Activated CD4-positive, alpha-beta memory T cell treated with anti-CD3 and anti-CD28 coated beads for 36 hours (primary cell): ENCODE measurements around the gene ZNF496. TPM values are rescaled to one million over a fixed set of nuclear protein-coding genes. Genes with fewer than 3 reads are reported as not detected.
"Not testable (repeated sequence)": the region's sequence is repeated elsewhere in the genome, so short reads cannot be mapped to it uniquely, and the experiment has no call there.

ENCODE experiments used
- CTCF ChIA-PET: fragments of 350-600 bp; sonication (Branson Sonifier 250); formaldehyde crosslinking; loops from one replicate; lab custom pipeline; 2021; ENCODE audit warnings: antibody characterized with exemption, inconsistent platforms; lab: Charles Lee
- POLR2A ChIA-PET: fragments of 350-600 bp; sonication (Branson Sonifier 250); formaldehyde crosslinking; loops from one replicate; lab custom pipeline; 2021; ENCODE audit warnings: antibody characterized with exemption; lab: Charles Lee
- DNase-seq: peaks from one replicate; pipeline ENCODE4 v3.0.0-alpha.2; 2020
- H3K27ac Mint-ChIP-seq: one replicate; pipeline ENCODE4 v1.8.0; 2021; ENCODE audit warnings: mixed read lengths
- H3K27me3 Mint-ChIP-seq: one replicate; pipeline ENCODE4 v1.8.0; 2021; ENCODE audit warnings: mixed read lengths
- H3K36me3 Mint-ChIP-seq: one replicate; pipeline ENCODE4 v1.8.0; 2021; ENCODE audit warnings: mixed read lengths
- H3K4me1 Mint-ChIP-seq: one replicate; pipeline ENCODE4 v1.8.0; 2021; ENCODE audit warnings: low read depth, mixed read lengths
- H3K4me3 Mint-ChIP-seq: one replicate; pipeline ENCODE4 v1.8.0; 2021; ENCODE audit warnings: mild to moderate bottlenecking, mixed read lengths
- H3K9me3 Mint-ChIP-seq: one replicate; pipeline ENCODE4 v1.8.0; 2021; ENCODE audit warnings: mixed read lengths
- intact Hi-C: fragments of 100-400 bp; cut with micrococcal nuclease; formaldehyde crosslinking; loops from one replicate; pipeline ENCODE4 v1.15.1; 2023
- total RNA-seq, 2 experiments: library from RNA; stranded (reverse); gene quantifications; one replicate each; pipeline ENCODE4 v1.2.3, GENCODE V29; 2021

Gene ZNF496
- total RNA-seq, 2 experiments from 2014 or later, result 10.6 to 12.0 TPM

- intact Hi-C loops, result no loop called here
- peaks cover 10% of the 10 kb centered on the region for H3K36me3 Mint-ChIP-seq
- H3K4me3 Mint-ChIP-seq, result no peak overlapping the region
- no peak overlapping the region for H3K27ac Mint-ChIP-seq
- POLR2A ChIA-PET, result no interaction called here
- CTCF ChIA-PET, result no interaction called here
- no peak for DNase-seq
- peaks cover 3% of the 10 kb centered on the region for H3K4me1 Mint-ChIP-seq
- H3K9me3 Mint-ChIP-seq, result no peaks in the 10 kb centered on the region
- no peaks in the 10 kb centered on the region for H3K27me3 Mint-ChIP-seq
Measured at GRCh38 chr1:247297263-247298123, 34.2 kb downstream of the ZNF496 start.

DNA sequence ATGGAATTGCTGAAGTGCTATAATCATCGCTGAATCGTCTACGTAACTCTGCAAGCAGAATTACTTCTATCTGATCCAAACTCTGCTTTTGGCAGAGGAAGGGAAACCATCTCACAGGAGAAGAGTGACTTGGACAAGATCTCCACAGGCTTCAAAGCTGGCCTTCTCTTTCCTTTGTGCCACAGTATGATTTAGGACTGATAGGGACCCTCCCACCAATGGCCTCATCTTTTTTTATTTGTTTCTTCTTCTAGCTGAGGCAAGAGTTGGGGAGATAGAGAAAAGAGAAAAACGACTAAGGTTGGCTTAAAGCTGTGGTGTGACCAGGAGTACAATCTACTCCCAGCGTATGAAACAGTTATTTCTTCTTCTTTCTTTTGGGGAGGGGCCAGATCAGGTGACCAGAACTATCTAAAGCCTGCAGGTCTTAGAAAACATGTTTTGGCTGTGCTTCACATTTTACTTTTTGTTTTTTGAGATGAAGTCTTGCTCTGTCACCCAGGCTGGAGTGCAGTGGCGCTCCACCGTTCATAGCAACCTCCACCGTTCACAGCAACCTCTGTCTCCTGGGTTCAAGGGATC lies 35.0 kb downstream of the ZNF496 start:
- Mint-ChIP-seq H3K4me1 (peaks cover 3% of the 10 kb centered on the region), H3K27me3 (no peaks in the 10 kb centered on the region), H3K27ac (no peak overlapping the region), H3K4me3 (no peak overlapping the region), H3K36me3 (peaks cover 6% of the 10 kb centered on the region), H3K9me3 (no peaks in the 10 kb centered on the region)
- intact Hi-C loops, result no loop called here
- no peak for DNase-seq
- ChIA-PET CTCF (no interaction called here), POLR2A (no interaction called here)

- CTCF ChIA-PET, result no interaction called here
- Mint-ChIP-seq H3K36me3 (peaks cover 2% of the 10 kb centered on the region), H3K4me3 (no peak overlapping the region), H3K27ac (no peak overlapping the region), H3K4me1 (peaks cover 3% of the 10 kb centered on the region), H3K9me3 (no peaks in the 10 kb centered on the region), H3K27me3 (no peaks in the 10 kb centered on the region)
- intact Hi-C loops, result no loop called here
- no peak for DNase-seq
- POLR2A ChIA-PET, result no interaction called here
Measured at GRCh38 chr1:247295746-247296145, 35.9 kb downstream of the ZNF496 start.

- peaks cover 3% of the 10 kb centered on the region for H3K4me1 Mint-ChIP-seq
Measured at GRCh38 chr1:247295274-247295684, 36.4 kb downstream of the ZNF496 start.

GRCh38 chr1:247294282-247294681 lies 37.4 kb downstream of the ZNF496 start:
- CTCF ChIA-PET, result no interaction called here
- Mint-ChIP-seq H3K4me3 (no peak overlapping the region), H3K27ac (no peak overlapping the region), H3K36me3 (peaks cover 2% of the 10 kb centered on the region), H3K4me1 (peaks cover 3% of the 10 kb centered on the region), H3K27me3 (no peaks in the 10 kb centered on the region), H3K9me3 (no peaks in the 10 kb centered on the region)
- no peak for DNase-seq
- POLR2A ChIA-PET, result no interaction called here
- intact Hi-C loops, result no loop called here

More at GRCh38 chr1:247295274-247295684, 36.4 kb downstream of the ZNF496 start:
- Mint-ChIP-seq H3K27me3 (no peaks in the 10 kb centered on the region), H3K9me3 (no peaks in the 10 kb centered on the region), H3K36me3 (peaks cover 2% of the 10 kb centered on the region), H3K4me3 (no peak overlapping the region), H3K27ac (no peak overlapping the region)
- CTCF ChIA-PET, result no interaction called here
- intact Hi-C loops, result no loop called here
- DNase-seq, result no peak
- POLR2A ChIA-PET, result no interaction called here

DNA sequence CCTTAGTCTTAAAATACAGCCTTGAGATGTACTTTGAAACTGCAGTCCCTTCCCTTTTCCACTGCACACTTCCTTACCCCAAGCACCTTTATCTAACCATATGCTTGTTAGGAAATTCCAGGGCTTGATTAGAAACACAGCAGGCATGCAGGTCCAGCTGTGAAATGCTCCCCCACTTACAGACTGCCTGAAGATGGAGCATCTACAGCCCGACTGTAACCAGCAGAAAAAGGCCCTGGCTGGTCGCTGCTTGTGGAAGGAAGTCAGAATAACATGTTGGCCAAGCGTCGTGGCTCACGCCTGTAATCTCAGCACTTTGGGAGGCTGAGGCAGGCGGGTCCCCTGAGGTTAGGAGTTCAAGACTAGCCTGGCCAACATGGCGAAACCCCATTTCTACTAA lies 38.6 kb downstream of the ZNF496 start:
- Mint-ChIP-seq H3K9me3 (peaks cover 2% of the 10 kb centered on the region), H3K36me3 (no peaks in the 10 kb centered on the region), H3K4me1 (peaks cover 3% of the 10 kb centered on the region), H3K27me3 (no peaks in the 10 kb centered on the region), H3K4me3 (no peak overlapping the region), H3K27ac (no peak overlapping the region)
- intact Hi-C loops, result no loop called here
- DNase-seq, result no peak
- ChIA-PET POLR2A (no interaction called here), CTCF (no interaction called here)

- H3K9me3 Mint-ChIP-seq, result peaks cover 8% of the 10 kb centered on the region
- no peak for DNase-seq
- H3K4me3 Mint-ChIP-seq, result no peak overlapping the region
- no peaks in the 10 kb centered on the region for H3K4me1 Mint-ChIP-seq
- H3K27me3 Mint-ChIP-seq, result no peaks in the 10 kb centered on the region
- intact Hi-C loops, result no loop called here
- ChIA-PET CTCF (interaction anchor here (0.6 kb wide), 1 partner anchor 292 kb away, joined by 3 read pairs; no protein-coding TSS in a partner anchor), POLR2A (no interaction called here)
- no peak overlapping the region for H3K27ac Mint-ChIP-seq
- H3K36me3 Mint-ChIP-seq, result no peaks in the 10 kb centered on the region
Measured at GRCh38 chr1:247291833-247292561, 39.7 kb downstream of the ZNF496 start.

GRCh38 chr1:247291161-247291560 lies 40.5 kb downstream of the ZNF496 start:
- H3K27ac Mint-ChIP-seq, result no peak overlapping the region

GRCh38 chr1:247290576-247290975 lies 41.1 kb downstream of the ZNF496 start:
- POLR2A ChIA-PET, result no interaction called here
- CTCF ChIA-PET, result no interaction called here
- H3K27ac Mint-ChIP-seq, result no peak overlapping the region
- H3K9me3 Mint-ChIP-seq, result peaks cover 18% of the 10 kb centered on the region
- no peak for DNase-seq
- H3K4me3 Mint-ChIP-seq, result no peak overlapping the region
- intact Hi-C loops, result no loop called here
- H3K36me3 Mint-ChIP-seq, result no peaks in the 10 kb centered on the region
- H3K4me1 Mint-ChIP-seq, result no peaks in the 10 kb centered on the region
- H3K27me3 Mint-ChIP-seq, result no peaks in the 10 kb centered on the region

More at GRCh38 chr1:247291161-247291560, 40.5 kb downstream of the ZNF496 start:
- DNase-seq, result no peak
- H3K27me3 Mint-ChIP-seq, result no peaks in the 10 kb centered on the region
- intact Hi-C loops, result no loop called here
- H3K36me3 Mint-ChIP-seq, result no peaks in the 10 kb centered on the region
- POLR2A ChIA-PET, result no interaction called here
- H3K4me3 Mint-ChIP-seq, result no peak overlapping the region
- H3K9me3 Mint-ChIP-seq, result peaks cover 13% of the 10 kb centered on the region
- CTCF ChIA-PET, result no interaction called here
- H3K4me1 Mint-ChIP-seq, result no peaks in the 10 kb centered on the region

DNA sequence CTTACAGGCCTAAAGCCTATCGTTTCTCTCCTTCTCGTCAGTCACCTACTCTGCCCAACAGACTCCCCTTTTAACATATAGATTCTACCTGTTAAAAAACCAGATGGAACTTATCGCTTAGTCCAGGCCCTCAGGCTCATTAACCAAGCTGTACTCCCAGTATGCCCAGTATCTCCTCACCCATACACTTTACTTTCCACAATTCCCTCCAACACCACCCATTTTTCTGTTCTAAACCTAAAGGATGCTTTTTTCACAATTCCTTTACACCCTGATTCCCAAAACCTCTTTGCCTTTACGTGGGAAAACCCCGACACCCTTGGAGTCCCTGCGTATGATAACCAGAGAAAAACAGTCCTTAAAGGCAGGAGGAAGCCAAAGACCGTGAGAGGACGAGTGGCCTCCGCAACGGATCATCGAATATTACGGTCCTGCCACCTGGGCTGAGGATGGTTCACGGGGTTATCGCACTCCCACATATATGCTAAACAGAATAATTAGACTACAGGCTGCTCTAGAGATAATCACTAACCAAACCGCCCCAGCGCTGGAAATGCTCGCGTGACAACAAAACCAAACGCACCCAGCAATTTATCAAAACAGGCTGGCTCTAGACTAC lies 42.3 kb downstream of the ZNF496 start:
- POLR2A ChIA-PET, intact Hi-C loops, CTCF ChIA-PET, H3K36me3 Mint-ChIP-seq, H3K27me3 Mint-ChIP-seq, H3K4me1 Mint-ChIP-seq, H3K4me3 Mint-ChIP-seq, DNase-seq, H3K27ac Mint-ChIP-seq: not testable (repeated sequence)
- H3K9me3 Mint-ChIP-seq, result peaks cover 18% of the 10 kb centered on the region

GRCh38 chr1:247288341-247288740 lies 43.3 kb downstream of the ZNF496 start:
- intact Hi-C loops, result no loop called here
- peaks cover 18% of the 10 kb centered on the region for H3K9me3 Mint-ChIP-seq
- CTCF ChIA-PET, result no interaction called here
- no peak overlapping the region for H3K27ac Mint-ChIP-seq
- no peak for DNase-seq
- H3K4me1 Mint-ChIP-seq, result no peaks in the 10 kb centered on the region
- POLR2A ChIA-PET, result no interaction called here
- H3K4me3 Mint-ChIP-seq, result no peak overlapping the region
- H3K27me3 Mint-ChIP-seq, result no peaks in the 10 kb centered on the region
- H3K36me3 Mint-ChIP-seq, result no peaks in the 10 kb centered on the region

GRCh38 chr1:247287460-247287859 lies 44.2 kb downstream of the ZNF496 start:
- Mint-ChIP-seq H3K27ac (no peak overlapping the region), H3K27me3 (no peaks in the 10 kb centered on the region), H3K36me3 (no peaks in the 10 kb centered on the region), H3K9me3 (peaks cover 18% of the 10 kb centered on the region), H3K4me1 (no peaks in the 10 kb centered on the region), H3K4me3 (no peak overlapping the region)
- intact Hi-C loops, result no loop called here
- POLR2A ChIA-PET, result no interaction called here
- DNase-seq, result no peak
- CTCF ChIA-PET, result no interaction called here
